Activated B cell treated with CpG ODN at 0.5 μM for 24 hours (primary cell): ENCODE measurements around the gene COA8. TPM values are rescaled to one million over a fixed set of nuclear protein-coding genes. Genes with fewer than 3 reads are reported as not detected.

Experiments
- ATAC-seq: fragments of 200-7000 bp; cut with Tn5 transposase; one replicate; pipeline ENCODE4 v1.10.0; 2021; ENCODE audit warnings: low read depth, mild to moderate bottlenecking, moderate library complexity
- CTCF ChIA-PET: fragments of 350-600 bp; sonication (Branson Sonifier 250); formaldehyde crosslinking; loops from one replicate; lab custom pipeline; 2021; ENCODE audit warnings: antibody characterized with exemption; lab: Charles Lee
- POLR2A ChIA-PET: fragments of 350-600 bp; sonication (Branson Sonifier 250); formaldehyde crosslinking; loops from one replicate; lab custom pipeline; 2021; ENCODE audit warnings: antibody characterized with exemption; lab: Charles Lee
- DNase-seq: peaks from one replicate; pipeline ENCODE4 v3.0.0; 2022
- H3K27ac Mint-ChIP-seq: one replicate; pipeline ENCODE4 v1.8.0; 2020; ENCODE audit warnings: mixed read lengths
- H3K27me3 Mint-ChIP-seq: one replicate; pipeline ENCODE4 v1.8.0; 2021; ENCODE audit warnings: mixed read lengths
- H3K36me3 Mint-ChIP-seq: one replicate; pipeline ENCODE4 v1.8.0; 2021; ENCODE audit warnings: low read depth, mixed read lengths
- H3K4me1 Mint-ChIP-seq: one replicate; pipeline ENCODE4 v1.8.0; 2021; ENCODE audit warnings: mixed read lengths
- H3K4me3 Mint-ChIP-seq: one replicate; pipeline ENCODE4 v1.8.0; 2020; ENCODE audit warnings: mild to moderate bottlenecking, mixed read lengths
- H3K9me3 Mint-ChIP-seq: one replicate; pipeline ENCODE4 v1.8.0; 2020; ENCODE audit warnings: mixed read lengths
- CTCF ChIP-seq: fragments of 200-600 bp; IDR thresholded peaks from one replicate; pipeline ENCODE4 v1.8.0; 2022; ENCODE audit warnings: antibody characterized with exemption, mild to moderate bottlenecking
- intact Hi-C: fragments of 100-400 bp; cut with micrococcal nuclease; formaldehyde crosslinking; loops from one replicate; pipeline ENCODE4 v1.15.1; 2024
- total RNA-seq: library from RNA; stranded (reverse); gene quantifications from 2 replicates; pipeline ENCODE4 v1.2.3, GENCODE V29; 2022

COA8 gene
- total RNA-seq, 1 donor from 2014 or later = 28.4 TPM

GRCh38 chr14:103537175-103537990 lies 25.4 kb upstream of the COA8 start:
- TF ChIP-seq CTCF = no peak
- Mint-ChIP-seq H3K36me3 (peaks cover 15% of the 10 kb centered on the region), H3K27ac (no peak overlapping the region), H3K4me1 (no peaks in the 10 kb centered on the region), H3K9me3 (no peaks in the 10 kb centered on the region), H3K4me3 (no peak overlapping the region), H3K27me3 (peaks cover 1% of the 10 kb centered on the region)
- DNase-seq (no peak), ATAC-seq (no peak)
- CTCF ChIA-PET = interaction anchor here (1.3 kb wide), 1 partner anchor 10 kb away, joined by 3 read pairs; no protein-coding TSS in a partner anchor
- POLR2A ChIA-PET = interaction anchor here (1.5 kb wide), 1 partner anchor 10 kb away, joined by 7 read pairs; no protein-coding TSS in a partner anchor
- intact Hi-C loops = no loop called here

- Mint-ChIP-seq H3K27me3 (peaks cover 1% of the 10 kb centered on the region), H3K4me3 (no peak overlapping the region), H3K4me1 (no peaks in the 10 kb centered on the region), H3K9me3 (no peaks in the 10 kb centered on the region), H3K36me3 (peaks cover 13% of the 10 kb centered on the region), H3K27ac (no peak overlapping the region)
- ChIA-PET POLR2A (interaction anchor here (0.8 kb wide), 2 partner anchors 17 to 20 kb away, joined by 4 read pairs; no protein-coding TSS in a partner anchor), CTCF (interaction anchor here (1.7 kb wide), 1 partner anchor 18 kb away, joined by 4 read pairs; no protein-coding TSS in a partner anchor)
- ATAC-seq = no peak
- intact Hi-C loops = no loop called here
- no peak for TF ChIP-seq CTCF
- DNase-seq = no peak
These were observed 24.3 kb upstream of the COA8 start for GRCh38 chr14:103538291-103539055.

- Mint-ChIP-seq H3K4me1 (no peaks in the 10 kb centered on the region), H3K9me3 (no peaks in the 10 kb centered on the region), H3K27me3 (peaks cover 1% of the 10 kb centered on the region), H3K27ac (no peak overlapping the region), H3K4me3 (no peak overlapping the region), H3K36me3 (peaks cover 8% of the 10 kb centered on the region)
- intact Hi-C loops = no loop called here
- ChIA-PET POLR2A (interaction anchor here (0.8 kb wide), 2 partner anchors 18 to 21 kb away, joined by 4 read pairs; no protein-coding TSS in a partner anchor), CTCF (interaction anchor here (1.5 to 1.7 kb wide), 2 partner anchors 18 to 21 kb away, joined by 4 to 5 read pairs; no protein-coding TSS in a partner anchor)
- ATAC-seq (peak; percentile 51), DNase-seq (no peak)
- no peak for TF ChIP-seq CTCF
These were observed 23.5 kb upstream of the COA8 start for GRCh38 chr14:103539056-103539825.

GRCh38 chr14:103540821-103541708 lies 21.7 kb upstream of the COA8 start:
- Mint-ChIP-seq H3K27ac (no peak overlapping the region), H3K4me1 (no peaks in the 10 kb centered on the region), H3K9me3 (no peaks in the 10 kb centered on the region), H3K36me3 (peaks cover 3% of the 10 kb centered on the region), H3K27me3 (peaks cover 1% of the 10 kb centered on the region), H3K4me3 (no peak overlapping the region)
- POLR2A ChIA-PET = interaction anchor here (1.3 kb wide), 2 partner anchors 8 to 13 kb away, joined by 3 read pairs; no protein-coding TSS in a partner anchor
- CTCF ChIA-PET = interaction anchor here (1.1 to 1.5 kb wide), 2 partner anchors 22 to 23 kb away, joined by 3 to 5 read pairs; no protein-coding TSS in a partner anchor
- no peak for ATAC-seq
- no peak for DNase-seq
- no peak for TF ChIP-seq CTCF
- intact Hi-C loops = no loop called here
